ENCODE measurements around the gene LRRC75B. TPM values are rescaled to one million over a fixed set of nuclear protein-coding genes. Genes with fewer than 3 reads are reported as not detected.

LRRC75B gene
- total and polyA plus RNA-seq, 2 donors (not counting 3 experiments of a cell fraction or from before 2014, with no cell fraction given): 8.9 to 15.0 TPM

- CTCF ChIA-PET: no interaction called here
- H3K36me3 ChIP-seq (ENCODE audit: control insufficient read depth in 2 of 2, extremely low read depth in 1 of 2, insufficient read depth in 2 of 2, low read length in 2 of 2): peaks cover 0 to 2% of the 10 kb centered on the region in 2 experiments
- no peak overlapping the region for H3K4me3 ChIP-seq (replicated peaks in 1 of 3; ENCODE audit: insufficient read depth in 1 of 3, low read depth in 1 of 3, low read length in 3 of 3)
- H3K9me1 ChIP-seq (replicated peaks; ENCODE audit: control insufficient read depth, extremely low read depth, insufficient read depth, low read length): no peaks in the 10 kb centered on the region
- no peak overlapping the region for H3K9ac ChIP-seq (replicated peaks; ENCODE audit: extremely low read depth, insufficient read depth, low read length)
- no peak for DNase-seq (ENCODE audit: low read depth, low spot score)
- H2AFZ ChIP-seq (ENCODE audit: low read depth, low read length): no peak overlapping the region
- H3K4me2 ChIP-seq (ENCODE audit: insufficient read depth, low read length): no peak overlapping the region
- dilution Hi-C loops (cut with MboI; ENCODE audit: extremely low pct_ligation_motif_present, low sequenced_read_pairs) (no loop called here), intact Hi-C loops (cut with micrococcal nuclease) (no loop called here)
- no peak for TF ChIP-seq MAX (IDR thresholded peaks at IDR 0.05; ENCODE audit: insufficient read depth, insufficient read length)
- no peak for TF ChIP-seq EZH2 (IDR thresholded peaks at IDR 0.05; ENCODE audit: borderline replicate concordance, low read depth, low read length, severe bottlenecking)
- TF ChIP-seq FOS (IDR thresholded peaks at IDR 0.05; ENCODE audit: borderline replicate concordance, insufficient read depth, low read length): no peak
- TF ChIP-seq JUN (IDR thresholded peaks at IDR 0.05; ENCODE audit: borderline replicate concordance, insufficient read depth, insufficient read length, low read depth): no peak
- TF ChIP-seq GATA2 (IDR thresholded peaks at IDR 0.05; ENCODE audit: insufficient read depth, insufficient read length, low read depth, low read length): no peak
- no peak for TF ChIP-seq POLR2AphosphoS5 (IDR thresholded peaks at IDR 0.05; ENCODE audit: insufficient read depth, low read depth, low read length)
- TF ChIP-seq POLR2A (IDR thresholded peaks at IDR 0.05; ENCODE audit: low read depth, low read length): no peak
- TF ChIP-seq MYC (IDR thresholded peaks at IDR 0.05; ENCODE audit: low read depth, low read length): no peak
- TF ChIP-seq, protein P1, sequence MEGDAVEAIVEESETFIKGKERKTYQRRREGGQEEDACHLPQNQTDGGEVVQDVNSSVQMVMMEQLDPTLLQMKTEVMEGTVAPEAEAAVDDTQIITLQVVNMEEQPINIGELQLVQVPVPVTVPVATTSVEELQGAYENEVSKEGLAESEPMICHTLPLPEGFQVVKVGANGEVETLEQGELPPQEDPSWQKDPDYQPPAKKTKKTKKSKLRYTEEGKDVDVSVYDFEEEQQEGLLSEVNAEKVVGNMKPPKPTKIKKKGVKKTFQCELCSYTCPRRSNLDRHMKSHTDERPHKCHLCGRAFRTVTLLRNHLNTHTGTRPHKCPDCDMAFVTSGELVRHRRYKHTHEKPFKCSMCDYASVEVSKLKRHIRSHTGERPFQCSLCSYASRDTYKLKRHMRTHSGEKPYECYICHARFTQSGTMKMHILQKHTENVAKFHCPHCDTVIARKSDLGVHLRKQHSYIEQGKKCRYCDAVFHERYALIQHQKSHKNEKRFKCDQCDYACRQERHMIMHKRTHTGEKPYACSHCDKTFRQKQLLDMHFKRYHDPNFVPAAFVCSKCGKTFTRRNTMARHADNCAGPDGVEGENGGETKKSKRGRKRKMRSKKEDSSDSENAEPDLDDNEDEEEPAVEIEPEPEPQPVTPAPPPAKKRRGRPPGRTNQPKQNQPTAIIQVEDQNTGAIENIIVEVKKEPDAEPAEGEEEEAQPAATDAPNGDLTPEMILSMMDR (IDR thresholded peaks at IDR 0.05; ENCODE audit: extremely low read depth in 1 of 2, insufficient read depth in 1 of 2, low read depth in 1 of 2, low read length in 2 of 2): no peak
- H4K20me1 ChIP-seq (replicated peaks; ENCODE audit: control insufficient read depth, extremely low read depth, insufficient read depth, low read length): no peaks in the 10 kb centered on the region
- FAIRE-seq: no peak
- no peaks in the 10 kb centered on the region for H3K9me3 ChIP-seq (replicated peaks; ENCODE audit: control insufficient read depth, insufficient read depth, low read length)
- no TSS peak for BruUV-seq (replicated peaks)
- H3K79me2 ChIP-seq (ENCODE audit: control insufficient read depth, insufficient read depth, low read length): no peaks in the 10 kb centered on the region
- no peak overlapping the region for H3K27ac ChIP-seq (ENCODE audit: insufficient read depth, low read depth, low read length)
- POLR2A ChIA-PET: no interaction called here
- no peaks in the 10 kb centered on the region for H3K27me3 ChIP-seq (ENCODE audit: control insufficient read depth in 2 of 2, insufficient read depth in 2 of 2, low read length in 2 of 2)
- no peaks in the 10 kb centered on the region for H3K4me1 ChIP-seq (ENCODE audit: control insufficient read depth, extremely low read depth, insufficient read depth, low read length)
Measured at GRCh38 chr22:24579258-24579601, 13.6 kb downstream of the LRRC75B start.
